Uterus (tissue), 2 donors: ENCODE results near the gene PCNX3.

Experiments used
- POLR2A ChIP-seq, 2 donors: fragments of 450-650 bp; IDR thresholded peaks; one replicate each; pipeline ENCODE4 v1.6.1; 2016; ENCODE audit warnings: antibody characterized with exemption in 2 of 2, mild to moderate bottlenecking in 1 of 2, moderate library complexity in 1 of 2
- TF ChIP-seq, protein P1 (sequence below), 4 experiments: fragments of 200-600 bp in 2 of 4; fragments of 450-650 bp in 2 of 4; sonication (generic) in 2 of 4; IDR thresholded peaks; one replicate each; pipeline ENCODE4 v1.5.1; 2016 to 2019; ENCODE audit warnings: antibody characterized with exemption in 4 of 4, mild to moderate bottlenecking in 2 of 4, moderate library complexity in 1 of 4

DNA sequence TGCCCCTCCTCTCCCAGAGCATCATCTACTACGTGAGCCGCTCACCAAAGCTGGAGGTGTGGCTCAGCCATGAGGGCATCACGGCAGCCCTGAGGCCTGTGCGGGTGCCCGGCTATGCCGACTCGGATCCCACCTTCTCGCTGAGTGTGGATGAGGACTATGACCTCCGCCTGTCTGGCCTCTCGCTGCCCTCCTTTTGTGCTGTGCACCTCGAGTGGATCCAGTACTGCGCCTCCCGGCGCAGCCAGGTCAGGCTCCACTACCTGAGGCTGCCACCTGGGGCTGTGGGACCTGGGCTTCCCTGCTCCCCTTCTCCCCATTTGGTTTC is 18.5 kb downstream of the PCNX3 start:
- TF ChIP-seq, protein P1, sequence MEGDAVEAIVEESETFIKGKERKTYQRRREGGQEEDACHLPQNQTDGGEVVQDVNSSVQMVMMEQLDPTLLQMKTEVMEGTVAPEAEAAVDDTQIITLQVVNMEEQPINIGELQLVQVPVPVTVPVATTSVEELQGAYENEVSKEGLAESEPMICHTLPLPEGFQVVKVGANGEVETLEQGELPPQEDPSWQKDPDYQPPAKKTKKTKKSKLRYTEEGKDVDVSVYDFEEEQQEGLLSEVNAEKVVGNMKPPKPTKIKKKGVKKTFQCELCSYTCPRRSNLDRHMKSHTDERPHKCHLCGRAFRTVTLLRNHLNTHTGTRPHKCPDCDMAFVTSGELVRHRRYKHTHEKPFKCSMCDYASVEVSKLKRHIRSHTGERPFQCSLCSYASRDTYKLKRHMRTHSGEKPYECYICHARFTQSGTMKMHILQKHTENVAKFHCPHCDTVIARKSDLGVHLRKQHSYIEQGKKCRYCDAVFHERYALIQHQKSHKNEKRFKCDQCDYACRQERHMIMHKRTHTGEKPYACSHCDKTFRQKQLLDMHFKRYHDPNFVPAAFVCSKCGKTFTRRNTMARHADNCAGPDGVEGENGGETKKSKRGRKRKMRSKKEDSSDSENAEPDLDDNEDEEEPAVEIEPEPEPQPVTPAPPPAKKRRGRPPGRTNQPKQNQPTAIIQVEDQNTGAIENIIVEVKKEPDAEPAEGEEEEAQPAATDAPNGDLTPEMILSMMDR (IDR thresholded peaks at IDR 0.05): no peak
- TF ChIP-seq POLR2A (IDR thresholded peaks at IDR 0.05): no peak
